Measurements from ENCODE around the gene RGS7. TPM values are rescaled to one million over a fixed set of nuclear protein-coding genes. Genes with fewer than 3 reads are reported as not detected.

RGS7 gene
- polyA plus RNA-seq, 1 donor (not counting 4 experiments of a cell fraction or from before 2014, with no cell fraction given): not detected

DNA sequence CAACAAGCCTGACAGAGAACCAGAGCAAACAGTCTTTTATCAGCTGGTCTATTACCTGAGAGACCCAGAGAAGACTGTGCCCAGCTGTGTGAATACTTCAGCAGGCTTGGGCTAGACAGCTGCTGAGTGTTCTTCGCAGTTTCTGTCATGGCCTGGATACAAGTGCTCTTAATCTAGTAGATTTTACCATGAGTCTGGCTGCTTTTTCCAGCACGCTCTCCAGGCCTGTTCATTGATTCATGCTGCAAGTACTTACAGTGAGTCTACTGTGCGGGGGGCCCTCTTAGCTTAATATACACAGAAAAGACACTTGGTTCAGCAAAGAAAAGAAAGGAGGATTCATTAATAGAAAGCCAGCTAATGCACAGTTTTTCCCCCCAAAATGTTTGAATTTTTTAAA, 48.5 kb downstream of the RGS7 start:
- no peak overlapping the region for H3K4me2 ChIP-seq (ENCODE audit: control insufficient read depth, extremely low read depth, insufficient read depth, low read depth, low read length)
- dilution Hi-C loops (cut with MboI; ENCODE audit: extremely low pct_ligation_motif_present, low sequenced_read_pairs): no loop called here
- H4K20me1 ChIP-seq (ENCODE audit: control insufficient read depth, extremely low read depth, insufficient read depth, low read length): no peaks in the 10 kb centered on the region
- no peak overlapping the region for H3K9ac ChIP-seq (ENCODE audit: control insufficient read depth, extremely low read depth, insufficient read depth, low read length)
- FAIRE-seq (no peak), DNase-seq (ENCODE audit: low read depth, low spot score) (no peak)
- no peak overlapping the region for H2AFZ ChIP-seq (ENCODE audit: control insufficient read depth, low read length)
- peaks cover 7% of the 10 kb centered on the region for H3K9me3 ChIP-seq (ENCODE audit: control insufficient read depth, low read depth, low read length)
- H3K79me2 ChIP-seq (ENCODE audit: control insufficient read depth, insufficient read depth, low read length): no peaks in the 10 kb centered on the region
- H3K36me3 ChIP-seq (ENCODE audit: control insufficient read depth in 2 of 2, extremely low read depth in 1 of 2, insufficient read depth in 2 of 2, low read length in 2 of 2): no peaks in the 10 kb centered on the region
- TF ChIP-seq EZH2 (IDR thresholded peaks at IDR 0.05; ENCODE audit: low read length): no peak
- no peak for TF ChIP-seq CTCF (optimal IDR thresholded peaks at IDR 0.05 in 1 of 3, IDR thresholded peaks at IDR 0.05 in 1 of 3, conservative IDR thresholded peaks at IDR 0.05 in 1 of 3; ENCODE audit: extremely low read depth in 1 of 3, insufficient read depth in 2 of 3, low read length in 3 of 3)
- H3K4me1 ChIP-seq (ENCODE audit: control insufficient read depth, extremely low read depth, insufficient read depth, low read length): no peaks in the 10 kb centered on the region
- no peaks in the 10 kb centered on the region for H3K27me3 ChIP-seq (ENCODE audit: control insufficient read depth, extremely low read depth, insufficient read depth, low read length)
- no peak overlapping the region for H3K4me3 ChIP-seq (ENCODE audit: control insufficient read depth in 2 of 3, extremely low read depth in 1 of 3, insufficient read depth in 2 of 3, low read depth in 1 of 3, low read length in 3 of 3)
- H3K9me1 ChIP-seq (ENCODE audit: control insufficient read depth, extremely low read depth, insufficient read depth, low read length): no peaks in the 10 kb centered on the region
- H3K27ac ChIP-seq (ENCODE audit: control insufficient read depth, insufficient read depth, low read length): no peak overlapping the region

DNA sequence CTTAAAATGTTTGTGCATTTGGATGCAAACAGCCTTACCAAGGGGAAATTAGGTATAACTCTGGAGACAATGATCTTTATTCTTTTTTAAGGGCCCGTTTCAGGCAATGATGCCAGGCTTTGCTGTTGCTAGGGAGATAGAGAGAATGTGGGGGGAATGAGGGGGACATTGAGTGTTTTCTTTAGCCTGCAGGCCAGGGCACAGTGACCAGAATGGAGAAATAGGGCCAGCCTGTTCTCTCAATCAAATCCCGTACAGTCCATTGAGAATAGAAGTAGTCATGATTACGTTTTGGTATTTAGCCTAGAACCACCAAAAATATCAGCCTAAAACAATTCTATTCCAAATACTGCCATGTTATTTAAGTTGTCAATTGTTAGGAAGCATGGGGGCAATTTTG, 49.0 kb downstream of the RGS7 start:
- Histone ChIP-seq H3K4me3 (ENCODE audit: control insufficient read depth in 2 of 3, extremely low read depth in 1 of 3, insufficient read depth in 2 of 3, low read depth in 1 of 3, low read length in 3 of 3) (no peak overlapping the region), H3K27me3 (ENCODE audit: control insufficient read depth, extremely low read depth, insufficient read depth, low read length) (no peaks in the 10 kb centered on the region), H3K4me1 (ENCODE audit: control insufficient read depth, extremely low read depth, insufficient read depth, low read length) (no peaks in the 10 kb centered on the region), H4K20me1 (ENCODE audit: control insufficient read depth, extremely low read depth, insufficient read depth, low read length) (no peaks in the 10 kb centered on the region), H3K4me2 (ENCODE audit: control insufficient read depth, extremely low read depth, insufficient read depth, low read depth, low read length) (no peak overlapping the region), H3K27ac (ENCODE audit: control insufficient read depth, insufficient read depth, low read length) (no peak overlapping the region), H2AFZ (ENCODE audit: control insufficient read depth, low read length) (no peak overlapping the region), H3K9me1 (ENCODE audit: control insufficient read depth, extremely low read depth, insufficient read depth, low read length) (no peaks in the 10 kb centered on the region), H3K9ac (ENCODE audit: control insufficient read depth, extremely low read depth, insufficient read depth, low read length) (no peak overlapping the region), H3K79me2 (ENCODE audit: control insufficient read depth, insufficient read depth, low read length) (no peaks in the 10 kb centered on the region), H3K9me3 (ENCODE audit: control insufficient read depth, low read depth, low read length) (peaks cover 7% of the 10 kb centered on the region), H3K36me3 (ENCODE audit: control insufficient read depth in 2 of 2, extremely low read depth in 1 of 2, insufficient read depth in 2 of 2, low read length in 2 of 2) (no peaks in the 10 kb centered on the region)
- no peak for FAIRE-seq
- TF ChIP-seq EZH2 (IDR thresholded peaks at IDR 0.05; ENCODE audit: low read length) (no peak), CTCF (optimal IDR thresholded peaks at IDR 0.05 in 1 of 3, IDR thresholded peaks at IDR 0.05 in 1 of 3, conservative IDR thresholded peaks at IDR 0.05 in 1 of 3; ENCODE audit: extremely low read depth in 1 of 3, insufficient read depth in 2 of 3, low read length in 3 of 3) (no peak)
- dilution Hi-C loops (cut with MboI; ENCODE audit: extremely low pct_ligation_motif_present, low sequenced_read_pairs): no loop called here
- DNase-seq (ENCODE audit: low read depth, low spot score): no peak

Measured in keratinocyte (primary cell).